ENCODE data around the gene CDH12. TPM values are rescaled to one million over a fixed set of nuclear protein-coding genes. Genes with fewer than 3 reads are reported as not detected.

The CDH12 gene
- polyA plus RNA-seq, 1 experiment = not detected

- Histone ChIP-seq H3K27me3 (ENCODE audit: control insufficient read depth, insufficient read depth, low read length) (no peaks in the 10 kb centered on the region), H3K27ac (ENCODE audit: low read depth, low read length) (no peak overlapping the region), H3K4me3 (ENCODE audit: low read depth, low read length) (no peak overlapping the region), H3K9me3 (ENCODE audit: control insufficient read depth, insufficient read depth, low read length) (no peaks in the 10 kb centered on the region)
- ChIA-PET POLR2A (no interaction called here), CTCF (no interaction called here)
- no peak for DNase-seq (ENCODE audit: low read depth, low spot score)
- no peak for TF ChIP-seq CTCF (IDR thresholded peaks at IDR 0.05; ENCODE audit: low read depth, low read length)
These were observed 1021.9 kb downstream of the CDH12 start for GRCh38 chr5:21831145-21831787.

- ChIA-PET POLR2A (no interaction called here), CTCF (no interaction called here)
- no peak for TF ChIP-seq CTCF (IDR thresholded peaks at IDR 0.05; ENCODE audit: low read depth, low read length)
- Histone ChIP-seq H3K4me3 (ENCODE audit: low read depth, low read length) (no peak overlapping the region), H3K27me3 (ENCODE audit: control insufficient read depth, insufficient read depth, low read length) (no peaks in the 10 kb centered on the region), H3K27ac (ENCODE audit: low read depth, low read length) (no peak overlapping the region), H3K9me3 (ENCODE audit: control insufficient read depth, insufficient read depth, low read length) (no peaks in the 10 kb centered on the region)
- DNase-seq (ENCODE audit: low read depth, low spot score) = no peak
These were observed 1026.3 kb downstream of the CDH12 start for GRCh38 chr5:21826884-21827283.

DNA sequence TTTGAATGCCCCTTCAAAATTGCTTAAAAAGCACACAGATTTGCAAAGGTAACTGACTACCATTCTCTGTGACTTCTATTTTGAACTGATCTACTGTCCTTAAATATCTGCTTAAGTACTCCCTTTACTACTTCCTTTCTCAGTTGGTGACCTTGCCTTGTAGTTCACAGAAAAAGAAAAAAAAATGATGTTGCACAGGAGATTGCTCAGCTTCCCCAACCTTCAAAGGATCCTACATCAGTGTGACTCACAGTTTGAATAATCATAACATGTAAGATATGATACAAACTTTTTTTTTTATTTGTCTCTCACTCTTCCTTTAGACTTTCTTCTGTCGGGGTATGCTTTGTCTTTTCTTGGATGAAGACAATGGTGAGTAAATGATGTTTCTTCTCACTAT is 1029.6 kb downstream of the CDH12 start:
- TF ChIP-seq CTCF (IDR thresholded peaks at IDR 0.05; ENCODE audit: low read depth, low read length) = no peak
- no peaks in the 10 kb centered on the region for H3K9me3 ChIP-seq (ENCODE audit: control insufficient read depth, insufficient read depth, low read length)
- no peak overlapping the region for H3K4me3 ChIP-seq (ENCODE audit: low read depth, low read length)
- ChIA-PET CTCF (interaction anchor here (0.8 kb wide), 1 partner anchor 12 kb away, joined by 3 read pairs; no protein-coding TSS in a partner anchor), POLR2A (no interaction called here)
- no peaks in the 10 kb centered on the region for H3K27me3 ChIP-seq (ENCODE audit: control insufficient read depth, insufficient read depth, low read length)
- no peak overlapping the region for H3K27ac ChIP-seq (ENCODE audit: low read depth, low read length)
- no peak for DNase-seq (ENCODE audit: low read depth, low spot score)

DNA sequence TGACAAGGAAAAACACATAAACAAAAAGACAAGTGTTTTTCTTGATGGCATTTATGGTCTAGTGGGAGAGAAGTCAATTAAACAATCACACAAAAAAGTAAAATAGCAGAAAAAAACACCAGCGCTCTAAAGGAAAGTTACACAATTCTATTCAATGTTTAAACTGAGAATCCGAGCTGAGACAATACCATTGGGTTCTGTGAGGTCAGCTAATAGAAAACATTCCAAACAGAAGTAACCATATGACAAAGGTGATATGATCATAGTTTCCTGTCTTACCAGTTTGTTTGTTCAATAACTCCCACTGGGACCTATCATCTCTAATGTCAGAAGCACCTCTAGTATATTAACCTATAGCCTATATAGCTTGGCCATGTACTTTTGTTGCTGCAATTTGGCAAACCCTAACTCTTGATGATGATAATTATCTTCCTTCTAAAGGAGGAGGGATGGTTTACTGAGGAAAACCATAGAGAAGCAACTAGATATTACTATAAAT is 1030.0 kb downstream of the CDH12 start:
- no peak for DNase-seq (ENCODE audit: low read depth, low spot score)
- H3K27ac ChIP-seq (ENCODE audit: low read depth, low read length) = no peak overlapping the region
- no peak overlapping the region for H3K4me3 ChIP-seq (ENCODE audit: low read depth, low read length)
- ChIA-PET POLR2A (no interaction called here), CTCF (interaction anchor here (0.8 kb wide), 1 partner anchor 12 kb away, joined by 3 read pairs; no protein-coding TSS in a partner anchor)
- H3K27me3 ChIP-seq (ENCODE audit: control insufficient read depth, insufficient read depth, low read length) = no peaks in the 10 kb centered on the region
- no peak for TF ChIP-seq CTCF (IDR thresholded peaks at IDR 0.05; ENCODE audit: low read depth, low read length)
- no peaks in the 10 kb centered on the region for H3K9me3 ChIP-seq (ENCODE audit: control insufficient read depth, insufficient read depth, low read length)

- ChIA-PET CTCF (no interaction called here), POLR2A (no interaction called here)
- DNase-seq (ENCODE audit: low read depth, low spot score) = no peak
- Histone ChIP-seq H3K27me3 (ENCODE audit: control insufficient read depth, insufficient read depth, low read length) (no peaks in the 10 kb centered on the region), H3K27ac (ENCODE audit: low read depth, low read length) (no peak overlapping the region), H3K9me3 (ENCODE audit: control insufficient read depth, insufficient read depth, low read length) (no peaks in the 10 kb centered on the region), H3K4me3 (ENCODE audit: low read depth, low read length) (no peak overlapping the region)
- no peak for TF ChIP-seq CTCF (IDR thresholded peaks at IDR 0.05; ENCODE audit: low read depth, low read length)
These were observed 1032.6 kb downstream of the CDH12 start for GRCh38 chr5:21820527-21820926.

All from AG04450 (cell line).